Sciatic nerve (tissue), 2 donors: ENCODE measurements around the gene CEP164. TPM values are rescaled to one million over a fixed set of nuclear protein-coding genes. Genes with fewer than 3 reads are reported as not detected.
A peak's percentile ranks its signal among the peaks of the same experiment; 100 is the strongest.
"Not testable (repeated sequence)": the region's sequence is repeated elsewhere in the genome, so short reads cannot be mapped to it uniquely, and the experiment has no call there.

Experiments
- ATAC-seq: fragments of 200-7000 bp; cut with Tn5 transposase; one replicate; pipeline ENCODE4 v1.9.1; 2020; ENCODE audit warnings: mild to moderate bottlenecking, moderate library complexity
- DNase-seq: peaks from one replicate; pipeline ENCODE4 v3.0.0-alpha.2; 2020; ENCODE audit warnings: low spot score
- intact Hi-C: fragments of 100-400 bp; cut with DNase I; formaldehyde crosslinking; loops from one replicate; pipeline ENCODE4 v1.14.2; 2022
- total RNA-seq: library from RNA; stranded (reverse); fragmentation: NEBNext Ultra II Directional; extraction: Animal tissue kit (Norgen Biotek cat#: 25700); gene quantifications from one replicate; pipeline ENCODE4 v1.2.1, GENCODE V29; 2021
- donor health status: DM: no; HTN: no; CAD: no.
- donor health status: DM: no; HTN: no; CAD: no.

The CEP164 gene
- total RNA-seq, 1 donor from 2014 or later, result 46.4 TPM

GRCh38 chr11:117303101-117303500 lies 24.6 kb upstream of the CEP164 start:
- peak; percentile 17 for DNase-seq
- intact Hi-C loops, result no loop called here
- no peak for ATAC-seq

- intact Hi-C loops, result no loop called here
- DNase-seq, result peak; percentile 22
- ATAC-seq, result no peak
These were observed 23.9 kb upstream of the CEP164 start for GRCh38 chr11:117303646-117304315.

- DNase-seq (peak; percentile 28), ATAC-seq (no peak)
- intact Hi-C loops, result no loop called here
These were observed 22.5 kb upstream of the CEP164 start for GRCh38 chr11:117305145-117305544.

GRCh38 chr11:117309310-117309709 lies 18.3 kb upstream of the CEP164 start:
- ATAC-seq (no peak), DNase-seq (no peak)
- intact Hi-C loops, result no loop called here

GRCh38 chr11:117313091-117313490 lies 14.6 kb upstream of the CEP164 start:
- ATAC-seq, result no peak
- intact Hi-C loops, result no loop called here

GRCh38 chr11:117313828-117314768 lies 13.6 kb upstream of the CEP164 start:
- DNase-seq, result peak; percentile 33
- intact Hi-C loops, result no loop called here
- no peak for ATAC-seq

More at GRCh38 chr11:117313091-117313490, 14.6 kb upstream of the CEP164 start:
- DNase-seq, result peak; percentile 18

- intact Hi-C loops, result no loop called here
- peak; percentile 40 for DNase-seq
- no peak for ATAC-seq
These were observed 12.8 kb upstream of the CEP164 start for GRCh38 chr11:117314840-117315239.

- peak; percentile 7 for ATAC-seq
- peak; percentile 58 for DNase-seq
- intact Hi-C loops, result no loop called here
These were observed 12.1 kb upstream of the CEP164 start for GRCh38 chr11:117315285-117316196.

GRCh38 chr11:117316197-117316961 lies 11.3 kb upstream of the CEP164 start, which contains the start of gene BACE1:
Gene BACE1, minus strand, starts transcription at chr11:117316256. Its CDS starts 461 bp downstream, at chr11:117315795.
- DNase-seq, result peak; percentile 87
- intact Hi-C loops, result no loop called here
- peak; percentile 96 for ATAC-seq

GRCh38 chr11:117318738-117319137 lies 8.9 kb upstream of the CEP164 start:
- DNase-seq, result no peak
- intact Hi-C loops, result no loop called here
- no peak for ATAC-seq

GRCh38 chr11:117319214-117319840 lies 8.3 kb upstream of the CEP164 start:
- intact Hi-C loops, result no loop called here
- DNase-seq (no peak), ATAC-seq (no peak)

- intact Hi-C loops, DNase-seq, ATAC-seq: not testable (repeated sequence)
These were observed 443 bp upstream of the CEP164 start for GRCh38 chr11:117327255-117327566.

- intact Hi-C loops, result no loop called here
- DNase-seq (no peak), ATAC-seq (peak; percentile 46)
These were observed 839 bp downstream of the CEP164 start for GRCh38 chr11:117328375-117329010.

GRCh38 chr11:117332843-117333242 lies 5.2 kb downstream of the CEP164 start:
- ATAC-seq (no peak), DNase-seq (no peak)
- intact Hi-C loops, result no loop called here

- ATAC-seq (no peak), DNase-seq (no peak)
- intact Hi-C loops, result no loop called here
These were observed 6.3 kb downstream of the CEP164 start for GRCh38 chr11:117333917-117334316.

- intact Hi-C loops, result no loop called here
- DNase-seq, result no peak
- ATAC-seq, result no peak
These were observed 7.2 kb downstream of the CEP164 start for GRCh38 chr11:117334896-117335295.

- DNase-seq, result no peak
- intact Hi-C loops, result no loop called here
- ATAC-seq, result no peak
These were observed 7.7 kb downstream of the CEP164 start for GRCh38 chr11:117335399-117335798.

- intact Hi-C loops, result no loop called here
- ATAC-seq, result no peak
These were observed 9.4 kb downstream of the CEP164 start for GRCh38 chr11:117337076-117337475.

More at GRCh38 chr11:117337076-117337475, 9.4 kb downstream of the CEP164 start:
- DNase-seq, result no peak
